HG02943 (cell line): ENCODE data around the gene LUZP1.

Experiments
- ATAC-seq: cut with Tn5 transposase; IDR thresholded peaks from one replicate; pipeline ENCODE4 v1.9.1; 2021; ENCODE audit warnings: mild to moderate bottlenecking, low read depth, moderate library complexity; ENCODE audit not compliant: unreplicated experiment

LUZP1 gene

DNA sequence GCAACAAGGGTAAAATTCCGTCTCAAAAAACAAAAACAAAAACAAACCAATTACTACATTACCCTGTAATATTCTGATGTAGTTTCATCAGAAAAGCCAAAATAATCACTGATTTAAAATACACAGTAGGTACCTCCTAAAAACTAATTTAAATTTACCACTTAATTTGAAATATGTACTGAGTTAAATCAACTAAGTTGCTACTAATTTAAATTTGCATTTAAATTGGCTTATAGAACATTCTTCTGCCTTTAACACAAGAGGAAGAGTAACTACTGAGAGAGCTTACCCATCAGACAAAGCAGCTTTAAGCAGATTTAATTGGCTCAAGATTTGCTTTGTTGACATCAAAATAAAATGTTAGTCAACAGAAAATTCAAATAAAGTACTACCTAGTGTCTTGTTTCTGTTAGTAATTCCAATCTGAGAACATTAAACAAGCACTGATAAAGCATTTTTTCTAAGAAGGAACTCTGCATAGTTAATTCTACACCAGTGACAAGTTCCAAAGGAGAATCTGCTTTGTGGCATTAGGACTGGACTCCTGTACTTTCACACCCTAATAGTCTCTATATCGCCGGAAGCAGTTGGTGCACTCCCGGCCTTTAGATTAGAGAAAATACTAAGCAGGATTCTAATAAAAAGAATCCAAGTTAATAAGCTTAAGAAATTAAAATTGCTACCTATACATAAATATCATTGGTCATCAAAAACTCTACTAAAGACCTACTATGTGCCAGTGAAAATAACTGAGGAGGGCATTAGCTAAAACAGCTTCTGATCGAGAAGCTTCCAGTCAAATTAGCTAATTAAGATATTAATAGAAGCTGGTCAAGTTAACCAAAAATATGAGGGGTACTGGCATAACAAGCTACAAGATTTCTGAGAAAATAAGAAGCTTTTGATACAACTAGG lies 8.4 kb downstream of the LUZP1 start:
- ATAC-seq: no peak

DNA sequence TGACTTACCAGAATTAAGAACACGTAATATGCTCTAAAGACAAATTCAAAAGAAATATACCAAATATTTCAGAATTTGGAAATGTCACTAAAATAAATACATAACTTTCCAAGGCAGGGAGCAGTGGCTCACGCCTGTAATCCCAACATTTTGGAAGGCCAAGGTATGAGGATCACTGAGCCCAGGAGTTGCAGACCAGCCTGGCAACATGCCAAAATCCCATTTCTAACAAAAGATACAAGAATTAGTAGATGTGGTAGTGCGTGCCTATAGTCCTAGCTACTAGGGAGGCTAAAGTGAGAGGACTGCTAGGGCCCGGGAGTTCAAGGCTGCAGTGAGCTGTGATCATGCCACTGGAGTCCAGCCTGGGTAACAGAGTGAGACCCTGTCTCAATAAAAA lies 11.7 kb downstream of the LUZP1 start:
- ATAC-seq: no peak

DNA sequence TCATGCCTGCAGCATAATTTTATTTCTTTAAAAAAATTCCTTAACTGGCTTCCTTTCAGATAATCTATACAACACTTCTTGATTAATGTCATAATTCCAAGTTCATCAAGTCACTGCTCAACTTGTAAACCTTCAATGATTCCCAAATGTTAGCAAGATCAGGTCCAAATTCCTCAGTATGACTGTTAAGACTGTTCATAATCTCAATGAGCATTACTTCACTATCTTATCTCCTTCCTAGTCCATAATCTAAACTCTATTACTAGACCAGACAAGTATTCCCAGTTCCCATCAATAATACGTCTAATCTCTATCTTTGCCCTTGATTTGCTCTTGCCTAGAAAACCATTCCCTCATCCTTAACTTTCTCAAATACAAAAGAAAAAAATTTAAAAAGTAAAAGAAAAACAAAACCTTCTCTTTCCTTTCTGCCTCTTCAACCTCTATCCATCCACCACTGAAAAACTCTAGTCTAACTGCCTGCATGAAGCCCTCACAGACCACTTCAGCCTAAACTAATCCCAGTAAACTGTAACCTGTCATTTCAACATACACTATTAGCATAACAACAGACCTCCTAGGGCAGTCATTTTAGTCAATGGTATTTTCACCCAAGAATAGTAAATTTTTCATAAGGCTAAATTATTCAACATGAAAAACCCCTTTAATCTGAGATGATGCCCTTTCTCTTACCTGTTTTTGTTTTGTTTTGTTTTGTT lies 15.5 kb downstream of the LUZP1 start:
- no peak for ATAC-seq

DNA sequence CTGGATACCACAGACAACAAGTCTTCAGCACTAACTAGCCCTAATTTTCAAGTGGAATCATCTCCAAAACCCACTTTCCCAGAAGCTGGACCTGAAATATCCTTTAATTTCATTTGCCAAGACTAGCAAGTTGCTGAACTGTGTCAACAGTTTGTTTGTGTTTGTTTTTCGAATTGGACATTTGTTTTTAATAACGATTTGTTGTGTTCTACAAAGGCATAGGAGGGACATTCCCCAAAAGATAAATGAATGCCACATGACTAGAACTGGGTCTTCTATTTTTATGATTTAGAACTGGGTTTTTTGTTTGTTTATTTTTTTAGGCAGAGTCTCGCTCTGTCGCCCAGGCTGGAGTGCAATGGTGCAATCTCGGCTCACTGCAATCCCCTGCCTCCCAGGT lies 17.9 kb downstream of the LUZP1 start:
- no peak for ATAC-seq

DNA sequence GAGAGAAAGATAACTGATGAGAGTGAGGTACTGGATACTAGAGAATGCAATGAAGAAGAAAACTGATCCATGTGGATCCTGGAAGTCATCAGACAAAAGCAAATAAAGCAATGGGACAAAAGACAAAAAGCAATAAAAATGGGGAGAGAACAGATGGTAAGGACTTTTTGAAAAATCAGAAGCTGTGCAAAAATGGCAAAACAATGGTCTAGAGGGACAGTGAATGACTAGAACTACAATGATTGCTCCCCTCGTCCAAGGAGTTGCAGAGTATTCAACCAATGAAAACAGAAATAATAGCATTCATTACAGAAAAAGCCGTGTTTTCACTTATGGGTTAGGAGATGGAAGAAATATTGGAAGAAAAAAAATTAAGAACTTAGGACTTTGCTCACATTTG lies 18.5 kb downstream of the LUZP1 start:
- ATAC-seq: no peak

DNA sequence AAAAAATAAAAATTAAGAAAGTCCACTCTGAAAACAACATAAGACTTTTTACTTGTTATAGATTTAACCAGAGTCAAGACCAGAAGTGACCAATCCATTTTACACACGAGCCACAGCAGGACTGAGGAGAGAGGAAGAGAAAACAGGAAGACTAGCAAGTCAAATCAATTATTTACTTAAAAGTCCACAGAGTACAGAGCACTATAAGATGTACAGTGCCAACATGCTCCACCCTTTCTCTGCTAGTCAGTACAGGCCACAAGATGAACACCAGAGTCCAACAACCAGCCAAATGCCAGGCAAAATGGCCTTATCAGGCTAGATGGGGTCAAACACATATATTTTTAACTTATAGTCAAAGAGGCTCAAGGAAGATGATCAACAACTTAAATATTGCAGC lies 19.5 kb downstream of the LUZP1 start:
- peak; percentile 69 for ATAC-seq

DNA sequence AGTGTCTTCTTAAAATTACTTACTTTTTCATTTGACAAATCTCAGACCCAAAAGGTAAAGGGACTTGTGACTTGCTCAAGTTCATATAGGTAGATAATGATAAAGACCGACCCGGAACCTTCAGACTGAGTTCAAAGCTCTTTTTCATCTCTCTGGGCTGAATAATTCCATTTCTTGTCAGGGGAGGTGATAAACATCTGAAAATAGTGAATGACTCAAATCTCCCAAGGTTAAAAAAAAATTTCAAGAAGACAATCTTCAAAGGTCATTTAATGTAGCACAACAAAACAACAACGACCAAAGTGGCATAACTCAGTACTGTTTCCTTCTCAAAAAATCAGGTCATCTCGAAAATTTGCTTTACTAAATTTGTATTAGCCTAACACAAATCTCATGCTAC lies 20.6 kb downstream of the LUZP1 start:
- no peak for ATAC-seq

DNA sequence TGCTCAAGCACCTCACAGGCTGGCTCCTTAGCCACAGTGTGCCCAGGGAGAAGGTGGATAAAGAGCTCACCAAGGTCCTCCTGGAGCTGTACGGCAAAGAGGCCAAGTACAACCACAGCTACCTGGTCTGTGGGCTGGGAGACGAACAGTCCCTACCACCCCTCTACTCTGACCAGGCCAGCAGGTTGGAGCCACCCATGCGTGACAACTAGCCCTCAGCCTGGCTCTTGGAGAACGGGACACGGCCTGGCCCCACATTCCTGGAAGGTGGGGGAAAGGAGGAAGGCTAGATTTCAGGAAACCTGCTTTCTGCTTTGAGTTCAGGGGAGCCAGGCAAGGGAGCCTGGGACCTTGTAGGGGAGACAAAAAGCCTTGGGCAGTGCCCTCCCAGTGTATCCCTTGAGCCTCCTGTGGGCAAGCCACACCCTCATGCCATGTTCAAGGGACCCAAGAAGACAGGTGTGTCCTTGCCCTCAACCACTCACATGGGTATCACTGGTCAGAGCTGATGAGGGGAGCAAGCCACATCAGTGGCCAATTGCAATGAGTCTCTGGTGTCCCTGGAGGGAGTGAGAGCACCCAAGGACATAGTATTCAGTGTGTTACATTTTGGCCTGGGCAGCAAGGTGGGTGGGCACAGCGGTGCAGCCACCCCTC lies 27.6 kb downstream of the LUZP1 start:
- ATAC-seq: no peak

DNA sequence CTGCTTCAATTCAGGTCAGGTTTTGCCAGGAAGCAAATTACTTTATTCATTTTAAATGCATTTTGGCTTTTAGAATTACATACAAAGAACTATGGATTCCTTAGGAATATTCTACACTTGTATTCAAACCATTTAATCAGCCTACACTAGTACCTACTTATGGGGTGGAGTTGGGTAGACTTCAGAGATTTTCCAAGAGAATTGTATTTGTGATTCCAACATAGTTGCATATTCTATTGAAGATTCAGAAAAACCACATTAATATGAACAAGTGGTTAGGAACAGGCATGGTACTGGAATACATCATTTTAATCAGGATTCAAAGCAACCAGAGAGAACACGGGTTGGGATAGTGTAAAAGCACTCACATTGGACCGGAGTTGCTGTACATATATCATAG lies 33.4 kb downstream of the LUZP1 start:
- no peak for ATAC-seq

DNA sequence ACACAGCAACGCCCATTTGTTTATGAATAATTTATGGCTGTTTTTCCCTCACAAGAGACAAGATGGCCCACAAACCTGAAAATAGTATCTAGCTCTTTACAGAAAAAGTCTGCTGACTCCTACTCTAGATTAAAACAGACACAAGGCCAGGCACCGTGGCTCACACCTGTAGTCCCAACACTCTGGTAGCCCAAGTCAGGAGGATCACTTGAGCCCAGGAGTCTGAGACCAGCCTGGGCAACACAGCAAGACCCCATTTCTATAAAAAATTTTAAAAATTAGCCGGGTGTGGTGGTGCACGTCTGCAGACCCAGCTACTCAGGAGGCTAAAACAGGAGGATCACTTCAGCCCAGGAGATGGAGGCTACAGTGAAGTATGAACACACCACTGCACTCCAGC lies 34.6 kb downstream of the LUZP1 start:
- no peak for ATAC-seq

DNA sequence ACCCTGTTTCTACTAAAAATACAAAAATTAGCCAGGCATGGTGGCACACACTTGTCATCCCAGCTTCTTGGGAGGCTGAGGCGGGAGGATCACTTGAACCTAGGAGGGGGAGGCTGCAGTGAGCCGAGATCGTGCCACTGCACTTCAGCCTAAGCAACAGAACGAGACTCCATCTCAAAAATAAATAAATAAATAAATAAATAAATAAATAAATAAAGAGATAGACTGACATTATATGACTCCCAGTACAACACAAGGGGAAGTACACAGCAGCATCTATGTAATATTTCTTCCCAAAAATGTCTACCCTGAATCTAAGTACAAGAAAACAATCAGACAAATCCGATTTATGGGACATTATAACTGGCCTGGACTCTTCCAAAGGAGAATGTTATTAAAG lies 35.1 kb downstream of the LUZP1 start:
- ATAC-seq: no peak

DNA sequence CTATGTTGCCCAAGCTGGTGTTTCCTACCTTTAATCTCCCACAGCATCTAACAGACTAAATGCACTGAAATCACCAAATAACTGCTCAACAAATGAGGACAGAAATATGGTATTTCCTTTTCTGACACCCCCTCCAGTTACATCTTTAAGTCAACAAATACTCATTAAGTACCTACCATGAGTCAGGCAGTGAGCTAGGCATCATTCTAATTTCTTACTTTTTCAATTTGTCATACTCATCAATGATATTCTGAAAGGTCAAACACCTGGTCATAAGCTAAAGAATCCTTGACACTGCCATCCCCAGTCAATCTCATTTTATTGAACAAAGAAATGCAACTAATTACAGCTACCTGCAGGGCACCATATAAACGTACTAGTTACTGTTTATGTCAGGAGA lies 36.6 kb downstream of the LUZP1 start:
- ATAC-seq: no peak

DNA sequence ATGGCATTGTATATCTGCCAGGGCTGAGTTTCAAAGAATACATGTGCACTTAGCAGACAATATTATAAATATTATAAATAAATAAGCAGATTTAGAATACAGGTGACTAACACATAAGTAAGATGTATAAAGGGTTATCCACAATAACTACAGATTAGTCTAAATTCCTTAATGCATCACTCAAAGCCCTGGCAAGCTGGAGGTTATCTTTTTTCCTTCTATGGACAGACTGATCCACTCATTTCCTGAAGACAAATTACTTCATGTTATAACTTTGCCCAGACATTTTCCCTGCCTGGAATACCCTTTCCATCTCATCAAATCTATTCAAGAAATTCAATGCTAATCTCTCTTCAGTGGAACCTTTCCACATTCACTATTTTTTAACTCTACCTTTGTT lies 38.8 kb downstream of the LUZP1 start:
- ATAC-seq: no peak

DNA sequence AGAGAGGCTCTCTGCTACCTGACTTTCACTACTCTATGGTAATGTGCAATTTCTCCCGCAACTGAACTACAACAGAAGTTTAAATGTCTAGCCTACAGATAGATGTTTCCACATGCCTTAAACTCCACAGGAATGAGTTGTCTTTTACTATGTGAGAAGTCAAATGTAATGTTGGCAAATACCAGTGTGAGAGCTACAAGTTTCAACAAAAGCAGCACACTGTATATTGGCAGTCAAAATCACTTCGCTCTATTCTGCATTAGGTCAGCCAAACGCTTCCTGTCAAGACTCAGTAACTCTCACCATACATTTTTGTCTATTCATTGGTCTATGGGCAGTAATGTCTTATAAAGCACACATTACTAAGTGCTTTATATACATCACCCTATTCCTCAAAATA lies 41.9 kb downstream of the LUZP1 start:
- no peak for ATAC-seq

DNA sequence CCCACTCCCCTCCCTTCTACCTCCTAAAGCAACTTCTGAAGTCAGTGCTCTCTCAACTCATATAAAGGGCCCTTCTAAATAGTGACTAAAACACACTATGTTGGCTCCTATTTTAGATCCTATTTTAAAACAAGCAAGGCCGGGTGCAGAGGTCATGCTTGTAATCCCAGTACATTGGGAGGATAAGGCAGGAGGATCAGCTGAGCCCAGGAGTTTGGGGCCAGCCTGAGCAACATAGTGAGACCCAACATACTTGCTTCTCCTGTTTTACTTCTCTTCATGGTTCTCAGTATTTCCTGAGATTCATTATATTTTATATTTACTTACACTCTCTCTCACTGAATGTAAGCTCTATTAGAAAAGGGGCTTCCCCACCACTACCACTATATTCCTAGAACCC lies 42.5 kb downstream of the LUZP1 start:
- ATAC-seq: no peak

DNA sequence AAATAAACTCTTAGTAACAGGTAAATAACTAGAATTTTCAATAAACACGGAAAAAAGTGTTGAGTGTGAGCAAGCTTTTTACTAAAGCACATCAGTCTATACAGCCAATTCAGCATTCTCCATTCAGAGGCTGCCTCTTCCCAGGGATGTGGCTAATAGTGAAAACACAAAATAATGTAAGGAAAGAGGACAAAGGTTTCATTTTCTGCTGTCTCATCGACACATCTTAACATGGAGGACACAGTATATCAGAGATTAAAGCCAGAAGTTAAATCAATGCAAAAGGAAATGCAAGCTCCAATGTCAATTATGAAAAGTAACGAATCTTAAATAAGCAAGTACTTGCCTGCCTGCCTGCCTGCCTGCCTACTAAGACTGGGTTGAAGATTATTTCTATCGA lies 43.2 kb downstream of the LUZP1 start:
- ATAC-seq: no peak

DNA sequence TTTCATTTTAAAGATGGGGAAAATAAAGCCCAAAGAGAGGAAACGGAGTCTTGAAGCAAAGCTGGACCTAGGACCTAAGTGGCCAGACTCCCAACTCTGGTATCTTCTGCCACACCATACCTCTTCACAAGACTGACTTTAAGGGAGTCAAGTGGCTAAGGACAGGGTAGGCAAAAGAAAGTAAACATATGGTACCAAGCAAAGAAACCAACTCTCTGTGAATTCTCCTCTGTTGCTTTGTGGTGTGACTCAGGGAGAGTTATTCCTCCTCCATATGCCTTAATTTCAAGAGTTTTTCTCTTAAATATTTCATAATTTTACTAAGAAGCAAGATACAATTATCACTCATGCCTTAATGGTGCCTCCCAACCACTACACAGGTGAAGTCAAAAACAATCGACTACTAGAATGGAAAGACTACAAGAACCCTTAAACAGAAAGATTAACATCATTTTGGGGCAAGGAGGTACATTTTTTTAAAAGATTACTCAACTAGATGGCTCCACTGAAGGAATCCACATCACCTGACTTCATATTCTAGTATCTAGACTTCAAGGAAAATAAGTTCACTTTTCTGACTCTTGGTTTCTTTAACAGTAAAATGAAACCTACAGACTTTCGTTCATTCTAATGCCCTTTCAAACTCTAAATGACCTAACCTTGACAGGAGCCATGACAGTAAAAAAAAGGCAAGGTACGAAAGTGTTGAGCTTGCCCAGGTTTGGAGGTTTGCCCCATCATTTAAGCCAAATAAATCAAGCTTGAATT lies 44.2 kb downstream of the LUZP1 start:
- no peak for ATAC-seq

DNA sequence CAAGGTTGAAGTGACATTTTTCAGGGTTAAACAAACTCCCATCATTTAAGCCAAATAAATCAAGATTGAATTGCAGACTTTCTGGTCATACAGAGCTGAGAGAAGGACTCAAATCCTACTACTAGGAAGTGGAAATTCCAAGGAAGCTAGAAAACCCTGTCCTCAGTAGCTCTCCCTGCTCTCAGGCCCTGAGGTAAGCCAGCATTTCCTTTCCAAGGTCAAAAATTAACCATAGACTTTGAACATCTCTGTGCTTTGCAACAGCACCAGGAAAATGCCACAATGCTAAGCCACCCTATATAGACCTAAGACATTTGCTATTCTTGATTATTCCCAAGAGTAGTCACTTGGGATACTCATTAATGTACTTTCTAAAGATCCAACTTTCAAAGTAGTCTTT lies 45.1 kb downstream of the LUZP1 start:
- no peak for ATAC-seq

DNA sequence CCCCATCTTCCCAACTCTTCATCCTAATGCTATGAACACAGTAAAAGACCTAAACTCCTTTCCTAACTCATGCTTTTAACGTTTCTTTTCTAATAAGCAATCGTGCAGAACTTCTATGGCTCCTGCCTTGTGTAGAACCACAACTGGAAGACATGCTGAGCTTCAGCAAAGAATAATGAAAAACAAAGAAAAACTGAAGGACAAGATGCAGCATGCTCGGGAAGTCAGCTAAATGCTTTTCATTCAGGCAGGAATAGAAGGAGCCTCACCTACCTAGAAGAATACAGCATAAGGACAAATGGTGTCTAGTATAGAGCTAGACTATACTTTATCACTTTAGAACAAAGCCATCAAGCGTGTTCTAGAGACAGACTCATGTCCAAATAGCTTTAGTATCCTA lies 45.9 kb downstream of the LUZP1 start:
- ATAC-seq: no peak

DNA sequence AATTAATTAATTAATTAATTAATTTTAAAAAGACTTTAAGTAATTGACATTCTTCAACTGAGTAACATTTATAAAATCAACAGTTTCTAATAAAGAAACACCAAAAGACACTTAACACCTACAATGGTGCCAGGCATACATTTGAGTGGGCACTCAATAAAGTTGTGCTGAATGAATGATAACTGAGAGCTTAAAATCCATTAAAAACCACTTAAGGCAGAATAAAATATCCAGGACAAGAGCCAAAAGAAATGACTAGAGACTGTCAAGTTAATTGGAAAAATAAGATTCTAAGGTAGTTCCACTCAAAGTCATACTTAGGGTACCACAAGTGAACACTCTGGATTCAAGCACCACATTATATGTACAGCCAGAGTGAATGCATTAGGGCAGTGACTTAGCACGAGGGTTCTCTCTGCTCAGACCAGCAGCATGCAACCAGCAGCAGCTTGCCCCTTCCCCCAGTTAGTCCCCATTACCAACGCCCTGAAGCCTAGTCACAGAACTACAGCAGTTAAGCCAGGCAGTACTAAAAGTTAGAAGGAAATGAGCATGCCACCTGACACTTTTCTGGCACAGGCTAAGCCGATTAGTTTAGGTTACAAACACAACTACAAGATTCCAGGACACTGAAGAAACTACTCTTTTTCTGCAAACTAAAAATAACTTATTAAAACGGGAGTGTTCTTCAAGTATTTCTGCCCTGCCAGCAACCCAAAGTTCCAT lies 46.5 kb downstream of the LUZP1 start:
- no peak for ATAC-seq
